ENCODE data around the gene MC3R. TPM values are rescaled to one million over a fixed set of nuclear protein-coding genes. Genes with fewer than 3 reads are reported as not detected.
"Not testable (repeated sequence)": the region's sequence is repeated elsewhere in the genome, so short reads cannot be mapped to it uniquely, and the experiment has no call there.

The MC3R gene
- total RNA-seq, 4 donors from 2014 or later, result not detected

DNA sequence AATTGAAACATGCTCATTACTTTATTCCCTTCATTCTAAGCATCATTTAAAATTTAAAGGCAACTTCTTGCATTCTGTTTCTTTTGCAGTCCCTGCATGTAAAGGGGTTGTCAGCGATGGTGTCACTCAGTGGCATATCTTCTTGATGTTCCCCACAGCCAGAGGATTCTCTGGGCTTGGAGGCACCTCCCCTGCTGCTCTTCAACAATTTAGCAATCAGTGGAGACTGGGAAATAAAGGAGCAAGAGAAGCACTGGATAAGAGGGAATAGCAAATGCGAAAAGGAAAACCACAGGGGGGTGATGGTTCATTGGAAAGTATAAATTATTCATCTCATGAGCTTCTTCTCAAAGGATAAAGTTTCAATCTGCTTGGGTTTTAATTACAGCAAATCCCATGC lies 30.7 kb upstream of the MC3R start:
- Histone ChIP-seq H3K27ac (no peak overlapping the region), H3K27me3 (no peaks in the 10 kb centered on the region), H3K4me1 (no peaks in the 10 kb centered on the region), H3K9me3 (no peaks in the 10 kb centered on the region), H3K4me3 (no peak overlapping the region), H3K36me3 (no peaks in the 10 kb centered on the region)
- no peak for DNase-seq
- TF ChIP-seq CTCF (IDR thresholded peaks at IDR 0.05), result no peak
- no peak for TF ChIP-seq POLR2A (IDR thresholded peaks at IDR 0.05)

DNA sequence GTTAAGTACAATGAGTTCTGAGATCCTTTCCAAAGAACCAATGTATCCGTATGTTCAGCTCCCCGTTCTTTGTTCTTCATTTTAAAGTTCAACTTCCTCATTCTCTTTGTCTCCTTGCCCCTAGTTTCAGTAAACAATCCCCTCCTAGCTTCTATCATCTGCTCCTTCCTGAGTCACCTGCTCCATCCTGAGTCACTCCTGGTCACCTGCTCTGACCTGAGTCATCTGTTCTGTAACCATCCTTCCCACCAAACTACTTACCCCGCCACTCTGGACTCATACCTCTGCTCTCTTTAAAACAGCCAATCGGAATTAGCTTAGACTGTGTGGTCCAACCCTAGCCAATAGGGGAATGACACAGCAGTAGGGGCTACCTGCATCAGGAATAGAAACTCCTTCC lies 27.3 kb upstream of the MC3R start:
- not testable (repeated sequence) for H3K27me3 ChIP-seq, H3K27ac ChIP-seq, H3K4me1 ChIP-seq, H3K36me3 ChIP-seq, H3K4me3 ChIP-seq, H3K9me3 ChIP-seq, DNase-seq

DNA sequence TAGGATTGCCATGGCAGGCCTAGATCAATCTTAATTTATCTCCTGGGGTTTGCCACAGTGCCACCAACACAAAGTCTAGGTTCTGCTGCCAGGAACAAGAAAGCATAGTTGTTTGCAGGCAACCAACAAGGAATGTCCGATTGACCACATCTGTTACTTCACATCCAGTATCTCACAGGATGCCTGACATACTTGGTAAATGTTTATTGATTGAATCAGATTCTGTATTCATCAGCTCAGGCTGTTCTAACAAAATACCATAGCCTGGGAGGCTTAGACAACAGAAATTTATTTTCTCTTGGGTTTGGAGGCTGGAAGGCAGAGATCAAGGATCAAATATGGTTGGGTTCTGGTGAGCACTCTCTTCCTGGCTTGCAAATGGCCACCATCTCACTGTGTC lies 26.3 kb upstream of the MC3R start:
- no peak for DNase-seq
- no peak overlapping the region for H3K27ac ChIP-seq
- no peaks in the 10 kb centered on the region for H3K9me3 ChIP-seq
- no peak overlapping the region for H3K4me3 ChIP-seq
- H3K36me3 ChIP-seq, result no peaks in the 10 kb centered on the region
- no peak for TF ChIP-seq CTCF (IDR thresholded peaks at IDR 0.05)
- TF ChIP-seq POLR2A (IDR thresholded peaks at IDR 0.05), result no peak
- H3K4me1 ChIP-seq, result no peaks in the 10 kb centered on the region
- H3K27me3 ChIP-seq, result no peaks in the 10 kb centered on the region

DNA sequence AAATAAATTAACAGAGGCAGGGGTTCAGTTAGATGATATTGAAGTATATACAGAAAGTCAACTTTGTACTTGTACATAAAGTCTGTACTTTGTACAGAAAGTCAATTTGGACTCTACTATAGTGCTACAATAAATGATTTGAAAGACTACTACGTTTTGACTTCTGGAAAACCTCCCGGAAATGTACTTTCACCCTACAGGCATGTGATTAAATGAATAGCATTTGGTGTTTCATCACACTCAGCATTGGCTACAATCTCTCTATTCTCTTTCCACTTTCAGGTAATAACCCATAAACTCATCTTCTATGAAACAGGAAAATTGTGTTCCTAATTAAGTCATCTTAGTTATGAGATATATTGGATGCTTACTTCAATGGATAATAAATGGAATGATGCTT lies 25.6 kb upstream of the MC3R start:
- no peaks in the 10 kb centered on the region for H3K27me3 ChIP-seq
- H3K36me3 ChIP-seq, result no peaks in the 10 kb centered on the region
- H3K4me3 ChIP-seq, result no peak overlapping the region
- no peak overlapping the region for H3K27ac ChIP-seq
- DNase-seq, result no peak
- TF ChIP-seq CTCF (IDR thresholded peaks at IDR 0.05), result no peak
- no peaks in the 10 kb centered on the region for H3K4me1 ChIP-seq
- no peaks in the 10 kb centered on the region for H3K9me3 ChIP-seq

- Histone ChIP-seq H3K27ac (no peak overlapping the region), H3K27me3 (no peaks in the 10 kb centered on the region), H3K4me3 (no peak overlapping the region), H3K4me1 (no peaks in the 10 kb centered on the region), H3K9me3 (no peaks in the 10 kb centered on the region), H3K36me3 (no peaks in the 10 kb centered on the region)
- DNase-seq, result no peak
- TF ChIP-seq POLR2A (IDR thresholded peaks at IDR 0.05) (no peak), CTCF (IDR thresholded peaks at IDR 0.05) (no peak)
Observed at GRCh38 chr20:56223352-56223751, 25.2 kb upstream of the MC3R start.

- no peak for TF ChIP-seq CTCF (IDR thresholded peaks at IDR 0.05)
- no peak for TF ChIP-seq POLR2A (IDR thresholded peaks at IDR 0.05)
- no peaks in the 10 kb centered on the region for H3K9me3 ChIP-seq
- no peaks in the 10 kb centered on the region for H3K4me1 ChIP-seq
- no peak overlapping the region for H3K27ac ChIP-seq
- H3K27me3 ChIP-seq, result no peaks in the 10 kb centered on the region
- H3K4me3 ChIP-seq, result no peak overlapping the region
- H3K36me3 ChIP-seq, result no peaks in the 10 kb centered on the region
- no peak for DNase-seq
Observed at GRCh38 chr20:56228021-56228420, 20.5 kb upstream of the MC3R start.
